Mucosa of gallbladder (tissue), 1 donor: ENCODE data around the gene HLA-C. TPM values are rescaled to one million over a fixed set of nuclear protein-coding genes. Genes with fewer than 3 reads are reported as not detected.
"Not testable (repeated sequence)": the region's sequence is repeated elsewhere in the genome, so short reads cannot be mapped to it uniquely, and the experiment has no call there.

Source experiments
- DNase-seq: peaks from one replicate; pipeline ENCODE4 v3.0.0-alpha.2; 2020; ENCODE audit warnings: low spot score
- total RNA-seq: library from RNA; stranded (reverse); gene quantifications from one replicate; pipeline ENCODE4 v1.2.1, GENCODE V29; 2021
- donor health status: DM: no; HTN: no; CAD: no.

The HLA-C gene
- total RNA-seq, 1 donor from 2014 or later: 601 TPM

GRCh38 chr6:31270788-31271640, 878 bp downstream of the HLA-C start:
- peak; percentile 37 for DNase-seq

- DNase-seq: no peak
Measured at GRCh38 chr6:31268836-31269235, 3.1 kb downstream of the HLA-C start.

GRCh38 chr6:31268369-31268765, 3.5 kb downstream of the HLA-C start:
- no peak for DNase-seq

- DNase-seq: no peak
Measured at GRCh38 chr6:31267651-31268368, 4.1 kb downstream of the HLA-C start.

- DNase-seq: no peak
Measured at GRCh38 chr6:31266567-31267360, 5.1 kb downstream of the HLA-C start.

- no peak for DNase-seq
Measured at GRCh38 chr6:31265926-31266325, 6.0 kb downstream of the HLA-C start.

- DNase-seq: not testable (repeated sequence)
Measured at GRCh38 chr6:31263346-31263933, 8.5 kb downstream of the HLA-C start.

- not testable (repeated sequence) for DNase-seq
Measured at GRCh38 chr6:31259995-31260394, 11.9 kb downstream of the HLA-C start.

- no peak for DNase-seq
Measured at GRCh38 chr6:31252625-31253024, 19.3 kb downstream of the HLA-C start.

GRCh38 chr6:31251261-31251660, 20.6 kb downstream of the HLA-C start:
- DNase-seq: no peak

- no peak for DNase-seq
Measured at GRCh38 chr6:31249184-31249583, 22.7 kb downstream of the HLA-C start.

- DNase-seq: no peak
Measured at GRCh38 chr6:31247813-31248212, 24.1 kb downstream of the HLA-C start.

GRCh38 chr6:31246051-31246521, 25.8 kb downstream of the HLA-C start:
- peak; percentile 66 for DNase-seq

- DNase-seq: no peak
Measured at GRCh38 chr6:31243508-31243907, 28.4 kb downstream of the HLA-C start.

- no peak for DNase-seq
Measured at GRCh38 chr6:31239854-31240253, 32.0 kb downstream of the HLA-C start.

- not testable (repeated sequence) for DNase-seq
Measured at GRCh38 chr6:31234101-31234500, 37.8 kb downstream of the HLA-C start.

GRCh38 chr6:31228476-31228875, 43.4 kb downstream of the HLA-C start:
- no peak for DNase-seq

- no peak for DNase-seq
Measured at GRCh38 chr6:31227143-31227542, 44.7 kb downstream of the HLA-C start.

- DNase-seq: no peak
Measured at GRCh38 chr6:31225735-31226134, 46.2 kb downstream of the HLA-C start.

- DNase-seq: no peak
Measured at GRCh38 chr6:31222496-31222895, 49.4 kb downstream of the HLA-C start.
